ENCODE data around the gene ELMOD3. TPM values are rescaled to one million over a fixed set of nuclear protein-coding genes. Genes with fewer than 3 reads are reported as not detected.

Gene ELMOD3
- total and polyA plus RNA-seq, 2 of the 8 experiments (the other 6 are each of a cell fraction or from before 2014, with no cell fraction given), result 8.5 to 10.2 TPM

DNA sequence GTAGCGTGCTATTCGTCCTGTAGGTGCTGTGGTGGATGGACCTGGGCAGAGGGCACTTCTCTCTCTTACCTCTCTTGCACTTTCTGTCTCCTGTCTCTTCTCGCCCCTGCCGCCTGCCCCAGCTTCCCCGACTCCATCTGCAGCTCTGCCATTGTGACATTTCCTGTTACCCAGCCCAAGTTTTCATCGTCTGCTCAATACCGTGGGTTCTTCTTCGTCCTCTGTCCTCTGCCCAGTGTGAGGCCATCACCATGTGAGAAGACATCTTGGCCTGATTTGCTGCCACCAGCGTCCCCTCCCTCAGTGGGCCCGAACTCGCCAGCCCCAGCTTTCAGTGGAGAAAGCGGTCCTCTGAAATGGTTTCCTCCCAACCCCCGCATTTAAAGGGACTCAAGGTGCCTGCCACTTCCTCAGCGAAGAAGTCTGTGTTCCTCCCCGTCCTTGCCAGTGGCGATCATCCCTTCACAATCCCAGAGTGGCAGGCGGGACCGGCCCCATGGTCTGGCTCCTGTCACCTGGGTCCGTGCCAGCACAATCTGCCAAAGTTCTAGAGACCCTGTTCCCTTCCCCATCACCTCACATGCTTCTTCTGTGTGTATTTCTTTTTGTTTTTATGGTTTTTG, 44.8 kb upstream of the ELMOD3 start:
- no peaks in the 10 kb centered on the region for H3K79me2 ChIP-seq (ENCODE audit: control insufficient read depth in 1 of 2, insufficient read depth in 2 of 2, low read length in 2 of 2)
- peaks cover 15 to 52% (median 34%) of the 10 kb centered on the region in 4 experiments for H3K36me3 ChIP-seq (ENCODE audit: control insufficient read depth in 2 of 4, insufficient read depth in 4 of 4, low read length in 3 of 4)
- no peaks in the 10 kb centered on the region for H3K9me3 ChIP-seq (ENCODE audit: insufficient read depth in 2 of 2, low read depth in 1 of 2, low read length in 1 of 2)
- WGBS, 2 experiments (ENCODE audit: extremely low coverage in 1 of 2, insufficient coverage in 1 of 2, insufficient read length in 1 of 2, insufficient replicate concordance in 2 of 2, low coverage in 1 of 2, low lambda C conversion rate in 2 of 2, missing lambda C conversion rate in 1 of 2), result 85% methylated on average over 19 of the region's 19 CpGs; no CpG with 5 or more reads in 1 of the 2 experiments
- H3K23ac ChIP-seq (ENCODE audit: insufficient read length), result no peak overlapping the region
- H4K5ac ChIP-seq (ENCODE audit: insufficient read length, low read depth, low read length), result no peak overlapping the region
- H2BK15ac ChIP-seq (ENCODE audit: low read length), result no peak overlapping the region
- no peak for TF ChIP-seq GTF2F1 (IDR thresholded peaks at IDR 0.05; ENCODE audit: borderline replicate concordance, low read depth, low read length)
- TF ChIP-seq, protein P1, sequence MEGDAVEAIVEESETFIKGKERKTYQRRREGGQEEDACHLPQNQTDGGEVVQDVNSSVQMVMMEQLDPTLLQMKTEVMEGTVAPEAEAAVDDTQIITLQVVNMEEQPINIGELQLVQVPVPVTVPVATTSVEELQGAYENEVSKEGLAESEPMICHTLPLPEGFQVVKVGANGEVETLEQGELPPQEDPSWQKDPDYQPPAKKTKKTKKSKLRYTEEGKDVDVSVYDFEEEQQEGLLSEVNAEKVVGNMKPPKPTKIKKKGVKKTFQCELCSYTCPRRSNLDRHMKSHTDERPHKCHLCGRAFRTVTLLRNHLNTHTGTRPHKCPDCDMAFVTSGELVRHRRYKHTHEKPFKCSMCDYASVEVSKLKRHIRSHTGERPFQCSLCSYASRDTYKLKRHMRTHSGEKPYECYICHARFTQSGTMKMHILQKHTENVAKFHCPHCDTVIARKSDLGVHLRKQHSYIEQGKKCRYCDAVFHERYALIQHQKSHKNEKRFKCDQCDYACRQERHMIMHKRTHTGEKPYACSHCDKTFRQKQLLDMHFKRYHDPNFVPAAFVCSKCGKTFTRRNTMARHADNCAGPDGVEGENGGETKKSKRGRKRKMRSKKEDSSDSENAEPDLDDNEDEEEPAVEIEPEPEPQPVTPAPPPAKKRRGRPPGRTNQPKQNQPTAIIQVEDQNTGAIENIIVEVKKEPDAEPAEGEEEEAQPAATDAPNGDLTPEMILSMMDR (IDR thresholded peaks at IDR 0.05; ENCODE audit: control extremely low read depth in 1 of 3, insufficient read depth in 1 of 3, low read depth in 1 of 3, low read length in 3 of 3), result no peak
- TF ChIP-seq KDM1A (IDR thresholded peaks at IDR 0.05; ENCODE audit: borderline replicate concordance, low read length), result no peak
- H2AK5ac ChIP-seq (ENCODE audit: low read depth, low read length), result no peak overlapping the region
- H3K23me2 ChIP-seq (ENCODE audit: low read depth, low read length), result no peaks in the 10 kb centered on the region
- no peak overlapping the region for H3K4ac ChIP-seq (replicated peaks; ENCODE audit: insufficient read length, low read depth, low read length)
- H2BK20ac ChIP-seq (ENCODE audit: low read length), result no peak overlapping the region
- no peak overlapping the region for H2AFZ ChIP-seq (ENCODE audit: low read length)
- H3K56ac ChIP-seq (replicated peaks; ENCODE audit: insufficient read length, low read depth, low read length), result no peak overlapping the region
- H4K20me1 ChIP-seq (replicated peaks in 1 of 2; ENCODE audit: control insufficient read depth in 1 of 2, insufficient read depth in 2 of 2, low read length in 2 of 2), result peaks cover 1 to 4% of the 10 kb centered on the region in 2 experiments
- H2BK12ac ChIP-seq (ENCODE audit: low read depth, low read length), result no peak overlapping the region
- ChIA-PET CTCF (ENCODE audit: partially characterized antibody) (interaction anchor here (0.8 to 3.4 kb wide), 5 partner anchors 10 to 384 kb away, joined by 3 to 25 read pairs (median 3); no protein-coding TSS in a partner anchor), POLR2A (ENCODE audit: partially characterized antibody) (interaction anchor here (0.7 to 2.8 kb wide), 8 partner anchors 8 to 238 kb away, joined by 3 to 20 read pairs (median 6); partner anchors contain the start of genes MAT2A, TCF7L1 and TGOLN2)
- no peak overlapping the region for H3K9ac ChIP-seq (replicated peaks in 1 of 4; ENCODE audit: extremely low read depth in 1 of 4, low read depth in 3 of 4, low read length in 3 of 4)
- no peaks in the 10 kb centered on the region for H3K27me3 ChIP-seq (replicated peaks in 1 of 4; ENCODE audit: control insufficient read depth in 3 of 4, extremely low read depth in 1 of 4, insufficient read depth in 3 of 4, low read length in 3 of 4)
- DNase-seq (ENCODE audit: low read depth in 1 of 2, low spot score in 2 of 2) (no peak), FAIRE-seq (no peak)
- H3K4me1 ChIP-seq (replicated peaks in 1 of 4; ENCODE audit: control insufficient read depth in 3 of 4, insufficient read depth in 4 of 4, low read length in 3 of 4), result peaks cover 0 to 8% (median 2%) of the 10 kb centered on the region in 4 experiments; a peak in 5 of 7 replicates
- peaks cover 3% of the 10 kb centered on the region; the same call in 1 of the 2 replicates for H3K79me1 ChIP-seq (ENCODE audit: low read depth, low read length)
- no peak overlapping the region for H3K27ac ChIP-seq (ENCODE audit: low read depth, low read length)
- no peak overlapping the region for H4K8ac ChIP-seq (ENCODE audit: extremely low read depth, insufficient read depth, low read length)
- H4K91ac ChIP-seq (replicated peaks; ENCODE audit: insufficient read length, low read length), result no peak overlapping the region
- no peak overlapping the region for H3K4me3 ChIP-seq (ENCODE audit: extremely low read depth in 1 of 4, insufficient read depth in 2 of 4, low read depth in 3 of 4, low read length in 4 of 4)
- H3K4me2 ChIP-seq (ENCODE audit: insufficient read depth in 1 of 2, low read depth in 2 of 2, low read length in 2 of 2), result no peak overlapping the region
- no peak overlapping the region for H2BK5ac ChIP-seq (ENCODE audit: low read depth, low read length)
- H3K14ac ChIP-seq (ENCODE audit: insufficient read length), result no peak overlapping the region
- H3K18ac ChIP-seq (ENCODE audit: extremely low read depth, low read length), result no peak overlapping the region
- H2BK120ac ChIP-seq (replicated peaks; ENCODE audit: low read depth, low read length), result no peak overlapping the region

All from H1 (cell line).